ENCODE results near the gene FOXC1.

FOXC1 gene

DNA sequence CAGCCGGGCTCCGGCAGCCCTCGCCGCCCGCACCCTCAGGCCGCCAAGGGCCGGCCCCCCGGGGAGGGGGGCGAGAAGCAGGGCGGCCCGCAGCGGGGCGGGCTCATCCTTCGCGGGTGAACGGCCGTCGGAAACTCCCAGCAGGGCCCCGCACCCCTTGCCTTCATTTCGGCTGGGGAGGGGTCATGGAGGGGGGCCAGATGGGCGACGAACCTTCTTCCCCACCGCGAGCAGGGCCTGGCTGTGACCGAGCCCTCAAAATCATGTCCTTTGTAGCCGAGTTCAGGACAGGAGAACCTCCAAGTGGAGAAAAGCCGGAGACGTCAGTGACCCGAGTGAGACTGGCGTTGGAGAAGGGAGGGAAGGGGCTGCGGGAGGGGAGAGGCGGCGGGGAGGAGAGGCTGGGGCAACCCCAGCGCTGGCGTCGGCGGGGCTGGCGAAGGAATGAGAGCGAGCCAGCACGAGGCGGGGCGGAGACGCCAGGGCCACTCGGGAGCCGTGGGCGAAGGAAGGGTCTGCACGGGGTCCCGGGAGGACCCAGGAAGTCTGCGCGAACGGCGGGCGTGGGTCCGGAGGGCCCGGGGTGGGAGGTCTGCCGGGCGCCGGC lies 571 bp upstream of the FOXC1 start:
- H3K4me1 Mint-ChIP-seq, result peaks cover 57% of the 10 kb centered on the region
- H3K4me3 Mint-ChIP-seq, result peak overlapping the region; percentile 52
- H3K36me3 Mint-ChIP-seq (ENCODE audit: low read depth), result peaks cover 4% of the 10 kb centered on the region
- DNase-seq (no peak), ATAC-seq (no peak)
- H3K27ac Mint-ChIP-seq, result no peak overlapping the region
- H3K9me3 Mint-ChIP-seq, result no peaks in the 10 kb centered on the region
- H3K27me3 Mint-ChIP-seq, result peaks cover 64% of the 10 kb centered on the region

DNA sequence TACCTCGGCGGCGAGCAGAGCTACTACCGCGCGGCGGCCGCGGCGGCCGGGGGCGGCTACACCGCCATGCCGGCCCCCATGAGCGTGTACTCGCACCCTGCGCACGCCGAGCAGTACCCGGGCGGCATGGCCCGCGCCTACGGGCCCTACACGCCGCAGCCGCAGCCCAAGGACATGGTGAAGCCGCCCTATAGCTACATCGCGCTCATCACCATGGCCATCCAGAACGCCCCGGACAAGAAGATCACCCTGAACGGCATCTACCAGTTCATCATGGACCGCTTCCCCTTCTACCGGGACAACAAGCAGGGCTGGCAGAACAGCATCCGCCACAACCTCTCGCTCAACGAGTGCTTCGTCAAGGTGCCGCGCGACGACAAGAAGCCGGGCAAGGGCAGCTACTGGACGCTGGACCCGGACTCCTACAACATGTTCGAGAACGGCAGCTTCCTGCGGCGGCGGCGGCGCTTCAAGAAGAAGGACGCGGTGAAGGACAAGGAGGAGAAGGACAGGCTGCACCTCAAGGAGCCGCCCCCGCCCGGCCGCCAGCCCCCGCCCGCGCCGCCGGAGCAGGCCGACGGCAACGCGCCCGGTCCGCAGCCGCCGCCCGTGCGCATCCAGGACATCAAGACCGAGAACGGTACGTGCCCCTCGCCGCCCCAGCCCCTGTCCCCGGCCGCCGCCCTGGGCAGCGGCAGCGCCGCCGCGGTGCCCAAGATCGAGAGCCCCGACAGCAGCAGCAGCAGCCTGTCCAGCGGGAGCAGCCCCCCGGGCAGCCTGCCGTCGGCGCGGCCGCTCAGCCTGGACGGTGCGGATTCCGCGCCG lies 994 bp downstream of the FOXC1 start:
- peaks cover 63% of the 10 kb centered on the region for H3K27me3 Mint-ChIP-seq
- peaks cover 52% of the 10 kb centered on the region for H3K4me1 Mint-ChIP-seq
- H3K36me3 Mint-ChIP-seq (ENCODE audit: low read depth), result peaks cover 4% of the 10 kb centered on the region
- peak overlapping the region; percentile 70 for H3K4me3 Mint-ChIP-seq
- no peak for DNase-seq
- H3K9me3 Mint-ChIP-seq, result no peaks in the 10 kb centered on the region
- no peak overlapping the region for H3K27ac Mint-ChIP-seq
- ATAC-seq, result peak; percentile 15

- Mint-ChIP-seq H3K4me1 (peaks cover 47% of the 10 kb centered on the region), H3K9me3 (no peaks in the 10 kb centered on the region), H3K27me3 (peaks cover 63% of the 10 kb centered on the region), H3K4me3 (no peak overlapping the region), H3K36me3 (ENCODE audit: low read depth) (peaks cover 4% of the 10 kb centered on the region), H3K27ac (no peak overlapping the region)
- ATAC-seq, result no peak
- DNase-seq, result no peak
These were observed 1.5 kb downstream of the FOXC1 start for GRCh38 chr6:1611322-1611571.

- peaks cover 4% of the 10 kb centered on the region for H3K36me3 Mint-ChIP-seq (ENCODE audit: low read depth)
- H3K27me3 Mint-ChIP-seq, result peaks cover 61% of the 10 kb centered on the region
- no peak for ATAC-seq
- peaks cover 43% of the 10 kb centered on the region for H3K4me1 Mint-ChIP-seq
- peak overlapping the region; percentile 80 for H3K4me3 Mint-ChIP-seq
- DNase-seq, result no peak
- peak overlapping the region; percentile 68 for H3K27ac Mint-ChIP-seq
- no peaks in the 10 kb centered on the region for H3K9me3 Mint-ChIP-seq
These were observed 2.0 kb downstream of the FOXC1 start for GRCh38 chr6:1611572-1612298.

- peaks cover 36% of the 10 kb centered on the region for H3K4me1 Mint-ChIP-seq
- no peak for DNase-seq
- no peaks in the 10 kb centered on the region for H3K9me3 Mint-ChIP-seq
- H3K27ac Mint-ChIP-seq, result peak overlapping the region; percentile 68
- H3K27me3 Mint-ChIP-seq, result peaks cover 61% of the 10 kb centered on the region
- peaks cover 4% of the 10 kb centered on the region for H3K36me3 Mint-ChIP-seq (ENCODE audit: low read depth)
- peak overlapping the region; percentile 80 for H3K4me3 Mint-ChIP-seq
- no peak for ATAC-seq
These were observed 2.7 kb downstream of the FOXC1 start for GRCh38 chr6:1612299-1612973.

DNA sequence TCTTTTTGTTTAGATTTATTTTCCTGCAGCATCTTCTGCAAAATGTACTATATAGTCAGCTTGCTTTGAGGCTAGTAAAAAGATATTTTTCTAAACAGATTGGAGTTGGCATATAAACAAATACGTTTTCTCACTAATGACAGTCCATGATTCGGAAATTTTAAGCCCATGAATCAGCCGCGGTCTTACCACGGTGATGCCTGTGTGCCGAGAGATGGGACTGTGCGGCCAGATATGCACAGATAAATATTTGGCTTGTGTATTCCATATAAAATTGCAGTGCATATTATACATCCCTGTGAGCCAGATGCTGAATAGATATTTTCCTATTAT lies 3.2 kb downstream of the FOXC1 start:
- Mint-ChIP-seq H3K27me3 (peaks cover 61% of the 10 kb centered on the region), H3K9me3 (no peaks in the 10 kb centered on the region), H3K4me1 (peaks cover 31% of the 10 kb centered on the region), H3K27ac (peak overlapping the region; percentile 14), H3K36me3 (ENCODE audit: low read depth) (peaks cover 4% of the 10 kb centered on the region), H3K4me3 (no peak overlapping the region)
- DNase-seq, result no peak
- no peak for ATAC-seq

GRCh38 chr6:1613346-1613687 lies 3.6 kb downstream of the FOXC1 start:
- Mint-ChIP-seq H3K4me3 (peak overlapping the region; percentile 5), H3K27me3 (peaks cover 61% of the 10 kb centered on the region), H3K9me3 (no peaks in the 10 kb centered on the region), H3K27ac (peak overlapping the region; percentile 3), H3K36me3 (ENCODE audit: low read depth) (peaks cover 4% of the 10 kb centered on the region), H3K4me1 (peaks cover 28% of the 10 kb centered on the region)
- ATAC-seq (no peak), DNase-seq (no peak)

GRCh38 chr6:1613688-1614447 lies 4.2 kb downstream of the FOXC1 start:
- DNase-seq (no peak), ATAC-seq (no peak)
- H3K27ac Mint-ChIP-seq, result no peak overlapping the region
- H3K9me3 Mint-ChIP-seq, result no peaks in the 10 kb centered on the region
- peak overlapping the region; percentile 5 for H3K4me3 Mint-ChIP-seq
- peaks cover 4% of the 10 kb centered on the region for H3K36me3 Mint-ChIP-seq (ENCODE audit: low read depth)
- peaks cover 62% of the 10 kb centered on the region for H3K27me3 Mint-ChIP-seq
- H3K4me1 Mint-ChIP-seq, result peaks cover 23% of the 10 kb centered on the region

DNA sequence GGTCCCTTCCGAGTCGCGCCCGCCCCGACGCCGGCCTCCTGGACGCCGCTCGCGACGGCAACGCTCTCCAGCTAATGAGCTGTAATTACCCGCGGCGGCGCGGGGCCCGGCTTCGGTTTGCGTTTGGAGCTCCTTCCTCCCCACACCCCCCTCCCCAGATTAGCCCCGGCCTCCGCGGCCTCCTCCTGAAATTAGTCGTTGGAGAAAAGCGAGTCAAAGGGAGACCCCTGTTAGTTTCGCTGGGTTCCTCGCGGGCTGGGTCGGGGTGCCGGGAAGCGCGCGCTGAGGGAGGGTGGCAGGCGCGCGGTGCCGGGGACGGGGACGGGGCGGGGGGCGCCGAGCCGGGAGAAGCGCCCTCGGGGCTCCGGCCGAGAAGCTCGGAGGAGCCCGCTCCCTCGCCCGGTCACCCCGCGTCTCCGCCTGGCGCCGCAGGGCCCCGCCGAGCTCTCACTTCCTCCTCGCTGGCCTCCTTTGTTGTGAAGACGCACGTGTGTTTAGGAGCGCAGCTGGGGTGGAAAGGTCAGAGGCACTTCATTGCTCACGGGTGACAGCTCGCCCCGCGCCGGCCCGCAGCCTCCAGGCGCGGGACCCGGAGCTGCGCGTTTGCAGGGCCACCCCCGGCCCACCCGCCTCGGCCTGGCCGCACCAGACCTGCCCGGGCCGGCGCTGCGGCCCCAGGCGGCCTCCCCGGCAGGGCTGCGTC lies 4.9 kb downstream of the FOXC1 start:
- H3K27me3 Mint-ChIP-seq, result peaks cover 63% of the 10 kb centered on the region
- H3K4me1 Mint-ChIP-seq, result peaks cover 23% of the 10 kb centered on the region
- ATAC-seq (no peak), DNase-seq (no peak)
- no peak overlapping the region for H3K27ac Mint-ChIP-seq
- H3K4me3 Mint-ChIP-seq, result no peak overlapping the region
- no peaks in the 10 kb centered on the region for H3K9me3 Mint-ChIP-seq
- H3K36me3 Mint-ChIP-seq (ENCODE audit: low read depth), result peaks cover 4% of the 10 kb centered on the region

- DNase-seq (no peak), ATAC-seq (no peak)
- Mint-ChIP-seq H3K27ac (no peak overlapping the region), H3K4me3 (no peak overlapping the region), H3K4me1 (peaks cover 23% of the 10 kb centered on the region), H3K36me3 (ENCODE audit: low read depth) (peaks cover 4% of the 10 kb centered on the region), H3K9me3 (no peaks in the 10 kb centered on the region), H3K27me3 (peaks cover 63% of the 10 kb centered on the region)
These were observed 5.6 kb downstream of the FOXC1 start for GRCh38 chr6:1615151-1615852.

DNA sequence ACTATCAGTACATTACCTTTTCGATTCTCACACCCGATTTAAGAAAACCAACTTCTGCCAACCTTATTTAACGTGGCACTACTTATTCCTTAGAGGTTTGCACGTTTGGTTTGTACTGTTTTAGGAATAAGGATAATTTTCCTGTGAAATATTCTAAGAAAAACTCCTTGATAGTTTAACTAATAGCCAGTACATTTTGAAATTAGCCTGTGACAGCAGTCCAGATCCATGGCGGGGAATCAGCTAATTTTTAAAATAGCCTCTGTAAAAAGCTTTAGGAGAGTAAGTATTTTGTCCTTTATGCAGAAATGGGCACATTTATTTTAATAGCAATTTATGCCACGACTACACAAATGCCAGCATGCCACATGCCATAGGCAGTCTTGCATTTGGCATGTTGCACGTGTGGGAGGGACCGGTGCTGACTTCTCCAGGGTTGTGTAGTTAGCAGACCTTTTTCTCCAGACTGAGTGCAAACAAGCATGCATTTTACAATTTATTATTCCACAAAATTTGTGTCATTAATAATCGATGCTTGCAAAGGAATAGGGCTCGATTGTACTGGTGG lies 6.2 kb downstream of the FOXC1 start:
- Mint-ChIP-seq H3K27me3 (peaks cover 61% of the 10 kb centered on the region), H3K27ac (no peak overlapping the region), H3K4me3 (no peak overlapping the region), H3K4me1 (peaks cover 20% of the 10 kb centered on the region), H3K9me3 (no peaks in the 10 kb centered on the region), H3K36me3 (ENCODE audit: low read depth) (peaks cover 4% of the 10 kb centered on the region)
- no peak for DNase-seq
- no peak for ATAC-seq

DNA sequence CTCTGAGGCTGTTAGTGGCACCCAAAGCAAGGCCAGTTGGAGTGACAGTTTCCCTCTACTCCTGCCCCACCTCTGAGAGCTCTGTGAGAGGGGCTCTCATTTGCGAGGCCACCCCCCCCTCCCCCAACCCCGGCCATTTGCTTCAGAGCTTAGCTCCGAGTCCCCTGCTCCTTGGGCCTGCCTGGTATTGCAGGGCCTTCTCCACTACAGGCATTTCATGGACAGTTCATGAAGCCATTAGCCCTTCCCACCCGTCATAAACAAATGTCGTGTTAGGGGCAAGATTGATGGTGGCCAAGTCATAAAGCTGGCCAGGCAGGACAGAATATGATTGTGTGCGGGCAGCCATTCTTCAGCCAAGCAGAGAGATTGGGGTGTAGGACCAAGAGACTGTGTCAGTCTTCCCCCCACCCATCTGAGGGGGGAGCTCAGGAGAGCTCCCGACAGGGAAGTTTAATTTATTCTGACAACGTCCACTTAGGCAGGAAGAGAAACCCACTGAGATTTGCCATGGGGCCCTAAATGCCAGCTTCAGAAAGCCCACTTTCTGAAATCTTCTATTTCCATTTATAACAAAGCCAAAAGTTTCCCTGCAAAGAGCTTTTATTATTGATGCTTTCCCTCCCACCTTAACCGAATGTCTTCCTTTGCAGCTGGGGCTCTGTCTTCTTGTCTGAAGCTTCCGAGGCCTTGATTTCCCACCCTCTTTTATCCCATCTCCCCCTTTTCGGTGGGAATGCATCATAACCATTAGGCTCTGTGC lies 7.2 kb downstream of the FOXC1 start:
- ATAC-seq, result no peak
- no peak overlapping the region for H3K4me3 Mint-ChIP-seq
- H3K27me3 Mint-ChIP-seq, result peaks cover 65% of the 10 kb centered on the region

More for the DNA sequence above, 7.2 kb downstream of the FOXC1 start:
- H3K27ac Mint-ChIP-seq, result no peak overlapping the region
- H3K4me1 Mint-ChIP-seq, result peaks cover 19% of the 10 kb centered on the region
- no peak for DNase-seq
- peaks cover 3% of the 10 kb centered on the region for H3K36me3 Mint-ChIP-seq (ENCODE audit: low read depth)
- H3K9me3 Mint-ChIP-seq, result no peaks in the 10 kb centered on the region
